Esophagus squamous epithelium (tissue), 5 donors: ENCODE results near the gene CDH13. TPM values are rescaled to one million over a fixed set of nuclear protein-coding genes. Genes with fewer than 3 reads are reported as not detected.

Source experiments
- DNase-seq: peaks from one replicate; lab custom pipeline; 2025; lab: John Stamatoyannopoulos, UW
- H3K27ac ChIP-seq, 4 donors: fragments of 200-600 bp; sonication (generic); one replicate each; pipeline ENCODE4 v1.5.1; 2016 to 2019; ENCODE audit warnings: mild to moderate bottlenecking in 1 of 4
- H3K27me3 ChIP-seq, 4 donors: fragments of 200-600 bp; sonication (generic); 1 replicate in 3 of 4; 2 replicates in 1 of 4; pipeline versions ENCODE4 v1.5.1 to v1.6.0; 2017 to 2021; ENCODE audit warnings: antibody characterized with exemption in 1 of 4
- H3K36me3 ChIP-seq, 3 donors: fragments of 200-600 bp; sonication (generic); one replicate each; pipeline ENCODE4 v1.5.1; 2016 to 2019
- H3K4me1 ChIP-seq, 3 donors: fragments of 200-600 bp; sonication (generic); one replicate each; pipeline ENCODE4 v1.5.1; 2017 to 2019
- H3K4me3 ChIP-seq, 4 donors: fragments of 200-600 bp; sonication (generic); 1 replicate in 3 of 4; 2 replicates in 1 of 4; pipeline ENCODE4 v1.5.1; 2016 to 2019; ENCODE audit warnings: mild to moderate bottlenecking in 2 of 4, moderate library complexity in 1 of 4
- H3K9me3 ChIP-seq, 3 donors: fragments of 200-600 bp; sonication (generic); one replicate each; pipeline ENCODE4 v1.5.1; 2016 to 2019
- CTCF ChIP-seq, 6 experiments: fragments of 450-650 bp in 4 of 6; fragments of 200-600 bp in 2 of 6; sonication (generic) in 2 of 6; IDR thresholded peaks; one replicate each; pipeline ENCODE4 v1.5.1; 2016 to 2019; ENCODE audit warnings: antibody characterized with exemption in 6 of 6, mild to moderate bottlenecking in 4 of 6, moderate library complexity in 4 of 6
- POLR2A ChIP-seq, 4 donors: fragments of 450-650 bp; IDR thresholded peaks; one replicate each; pipeline ENCODE4 v1.6.1; 2017; ENCODE audit warnings: antibody characterized with exemption in 4 of 4, mild to moderate bottlenecking in 4 of 4, moderate library complexity in 3 of 4
- WGBS, 2 donors: methylation state at CpG; one replicate each; pipeline ENCODE4 v1.1.5; 2018; 5-methylcytosine and 5-hydroxymethylcytosine counted together
- intact Hi-C: fragments of 100-400 bp; cut with DNase I; formaldehyde crosslinking; loops from one replicate; pipeline ENCODE4 v1.15.0; 2022
- total RNA-seq, 4 donors: library from RNA; depleted of rRNA; stranded (reverse); fragments of >200 nt; gene quantifications; one replicate each; pipeline ENCODE4 v1.1.0, GENCODE V29; 2016
- donor health status: DM: yes; HTN: yes; CAD: no.

CDH13 gene
- total RNA-seq, 4 donors from 2014 or later: 6.9 to 31.9 (median 21.1) TPM

- peak overlapping the region in 1 of 4 donors; percentile 39 for H3K27ac ChIP-seq
- no peaks in the 10 kb centered on the region for H3K36me3 ChIP-seq
- 84 to 91% methylated on average over 5 to 6 of the region's 6 CpGs for WGBS, 2 donors
- H3K4me3 ChIP-seq: no peak overlapping the region
- TF ChIP-seq CTCF (IDR thresholded peaks at IDR 0.05) (no peak), POLR2A (IDR thresholded peaks at IDR 0.05) (no peak)
- no peaks in the 10 kb centered on the region for H3K9me3 ChIP-seq
- intact Hi-C loops: no loop called here
- H3K4me1 ChIP-seq: peaks cover 0 to 9% (median 0%) of the 10 kb centered on the region in 3 donors
- no peaks in the 10 kb centered on the region for H3K27me3 ChIP-seq
- DNase-seq: no peak
These were observed 1117.0 kb downstream of the CDH13 start for GRCh38 chr16:83743720-83744119.

- WGBS, 2 donors: 47 to 48% methylated on average over 5 to 12 of the region's 12 CpGs
- intact Hi-C loops: no loop called here
These were observed 1117.7 kb downstream of the CDH13 start for GRCh38 chr16:83744441-83744981.

GRCh38 chr16:83746611-83747010, 1119.8 kb downstream of the CDH13 start:
- peaks cover 0 to 9% (median 0%) of the 10 kb centered on the region in 3 donors for H3K4me1 ChIP-seq
- no peaks in the 10 kb centered on the region for H3K36me3 ChIP-seq
- no peak for DNase-seq
- TF ChIP-seq CTCF (IDR thresholded peaks at IDR 0.05): no peak
- no peak for TF ChIP-seq POLR2A (IDR thresholded peaks at IDR 0.05)
- no peaks in the 10 kb centered on the region for H3K27me3 ChIP-seq
- no peak overlapping the region for H3K27ac ChIP-seq
- no peaks in the 10 kb centered on the region for H3K9me3 ChIP-seq
- no peak overlapping the region for H3K4me3 ChIP-seq
- intact Hi-C loops: no loop called here

More at GRCh38 chr16:83744441-83744981, 1117.7 kb downstream of the CDH13 start:
- Histone ChIP-seq H3K27ac (peak overlapping the region in 1 of 4 donors; percentile 39), H3K4me3 (no peak overlapping the region), H3K27me3 (no peaks in the 10 kb centered on the region), H3K36me3 (no peaks in the 10 kb centered on the region), H3K4me1 (peaks cover 0 to 9% (median 0%) of the 10 kb centered on the region in 3 donors), H3K9me3 (no peaks in the 10 kb centered on the region)
- DNase-seq: no peak
- TF ChIP-seq POLR2A (IDR thresholded peaks at IDR 0.05): no peak
- TF ChIP-seq CTCF (IDR thresholded peaks at IDR 0.05): no peak

GRCh38 chr16:83747936-83748335, 1121.2 kb downstream of the CDH13 start:
- H3K27ac ChIP-seq: no peak overlapping the region
- no peaks in the 10 kb centered on the region for H3K36me3 ChIP-seq
- TF ChIP-seq POLR2A (IDR thresholded peaks at IDR 0.05) (no peak), CTCF (IDR thresholded peaks at IDR 0.05) (no peak)
- no peak overlapping the region for H3K4me3 ChIP-seq
- H3K4me1 ChIP-seq: peaks cover 0 to 9% (median 0%) of the 10 kb centered on the region in 3 donors
- 100% methylated on average over 1 to 3 of the region's 3 CpGs for WGBS, 2 donors
- no peaks in the 10 kb centered on the region for H3K9me3 ChIP-seq
- H3K27me3 ChIP-seq: no peaks in the 10 kb centered on the region
- DNase-seq: no peak
- intact Hi-C loops: no loop called here

GRCh38 chr16:83755391-83755790, 1128.6 kb downstream of the CDH13 start:
- intact Hi-C loops: no loop called here

More at GRCh38 chr16:83755391-83755790, 1128.6 kb downstream of the CDH13 start:
- no peak overlapping the region for H3K4me3 ChIP-seq
- H3K4me1 ChIP-seq: no peaks in the 10 kb centered on the region
- no peak overlapping the region for H3K27ac ChIP-seq
- H3K27me3 ChIP-seq: no peaks in the 10 kb centered on the region
- H3K9me3 ChIP-seq: peaks cover 0 to 14% (median 0%) of the 10 kb centered on the region in 3 donors
- TF ChIP-seq CTCF (IDR thresholded peaks at IDR 0.05): no peak
- TF ChIP-seq POLR2A (IDR thresholded peaks at IDR 0.05): no peak
- no peaks in the 10 kb centered on the region for H3K36me3 ChIP-seq
- DNase-seq: no peak
